Spleen (tissue), 11 donors: ENCODE results near the gene NR2C1. TPM values are rescaled to one million over a fixed set of nuclear protein-coding genes. Genes with fewer than 3 reads are reported as not detected.

Source experiments
- DNase-seq: peaks from one replicate; pipeline ENCODE4 v3.0.0-alpha.2; 2020
- H3K27ac ChIP-seq, 8 donors: fragments of 200-600 bp; sonication (generic) in 7 of 8; 1 replicate in 4 of 8; 2 replicates in 4 of 8; pipeline versions ENCODE4 v1.5.0 to v1.8.0; 2016 to 2021; ENCODE audit warnings: inconsistent platforms in 4 of 8, mild to moderate bottlenecking in 4 of 8, moderate library complexity in 1 of 8
- H3K27me3 ChIP-seq, 7 donors: fragments of 200-600 bp; sonication (generic) in 6 of 7; replicated peaks in 1 of 7; 1 replicate in 4 of 7; 2 replicates in 3 of 7; pipeline versions ENCODE4 v1.5.0 to v1.8.0; 2016 to 2021; ENCODE audit warnings: inconsistent platforms in 3 of 7, mild to moderate bottlenecking in 1 of 7
- H3K36me3 ChIP-seq, 6 donors: fragments of 200-600 bp; sonication (generic) in 5 of 6; 1 replicate in 4 of 6; 2 replicates in 2 of 6; pipeline versions ENCODE4 v1.5.0 to v1.8.0; 2016 to 2021; ENCODE audit warnings: inconsistent platforms in 2 of 6
- H3K4me1 ChIP-seq, 6 donors: fragments of 200-600 bp; sonication (generic) in 5 of 6; 1 replicate in 3 of 6; 2 replicates in 3 of 6; pipeline versions ENCODE4 v1.5.0 to v1.8.0; 2016 to 2021; ENCODE audit warnings: inconsistent platforms in 3 of 6
- H3K4me3 ChIP-seq, 8 donors: fragments of 200-600 bp; sonication (generic) in 7 of 8; 1 replicate in 4 of 8; 2 replicates in 4 of 8; pipeline versions ENCODE4 v1.5.0 to v1.8.0; 2016 to 2021; ENCODE audit warnings: inconsistent platforms in 4 of 8, mild to moderate bottlenecking in 4 of 8, moderate library complexity in 2 of 8
- H3K9me3 ChIP-seq, 8 donors: fragments of 200-600 bp; sonication (generic) in 7 of 8; 1 replicate in 4 of 8; 2 replicates in 4 of 8; pipeline versions ENCODE4 v1.5.0 to v1.8.0; 2016 to 2021; ENCODE audit warnings: inconsistent platforms in 4 of 8
- POLR2A ChIP-seq, 3 donors: fragments of 450-650 bp; IDR thresholded peaks; one replicate each; pipeline ENCODE4 v1.5.1; 2017; ENCODE audit warnings: antibody characterized with exemption in 3 of 3, mild to moderate bottlenecking in 1 of 3
- POLR2AphosphoS5 ChIP-seq, 3 donors: sonication (generic); formaldehyde crosslinking; IDR thresholded peaks; one replicate each; pipeline ENCODE4 v1.5.1; 2017; ENCODE audit warnings: antibody characterized with exemption in 3 of 3
- WGBS, 5 donors: extraction: QIAGEN DNeasy Blood & Tissue Kit in 3 of 5; methylation state at CpG; one replicate each; pipeline versions ENCODE4 v1.1.5 to v1.1.7; 2013 to 2018; 5-methylcytosine and 5-hydroxymethylcytosine counted together
- intact Hi-C: fragments of 100-400 bp; cut with DNase I; formaldehyde crosslinking; loops from one replicate; pipeline ENCODE4 v1.15.0; 2023; ENCODE audit warnings: low total_unique reads
- polyA plus RNA-seq, 3 donors: library from polyadenylated mRNA; stranded (reverse); fragments of 200-250 nt; gene quantifications; one replicate each; pipeline ENCODE4 v1.2.1, GENCODE V29; 2013
- total RNA-seq, 7 donors: library from RNA; depleted of rRNA in 3 of 7; stranded (reverse); fragments of >200 nt in 3 of 7; fragmentation: NEBNext Ultra II Directional in 4 of 7; extraction: Animal tissue kit (Norgen Biotek cat#: 25700) in 4 of 7; gene quantifications; one replicate each; pipeline versions ENCODE4 v1.1.0 to v1.2.1, GENCODE V29; 2016 to 2021
- TF ChIP-seq, protein P1 (sequence below), 11 experiments: fragments of 200-600 bp in 7 of 11; fragments of 450-650 bp in 4 of 11; sonication (generic) in 4 of 11; IDR thresholded peaks in 8 of 11; conservative IDR thresholded peaks in 3 of 11; 1 replicate in 7 of 11; 2 replicates in 4 of 11; pipeline versions ENCODE4 v1.4.0 to v1.8.0; 2016 to 2021; ENCODE audit warnings: antibody characterized with exemption in 11 of 11, inconsistent platforms in 4 of 11, mild to moderate bottlenecking in 1 of 11
- donor health status: healthy with polysubstance abuse.
- donor health status: DM: no; HTN: no; CAD: no; lungs with moderate emphysema.
- donor health status: DM: no; HTN: no; CAD: no.
- donor health status: Bipolar disorder and iron deficiency.
- donor health status: healthy.
- donor health status: DM: no; HTN: no; CAD: no.
- donor health status: DM: yes; HTN: yes; CAD: no.

The NR2C1 gene
- total and polyA plus RNA-seq, 10 donors = 30.2 to 133 (median 46.4) TPM

- DNase-seq = no peak
- Histone ChIP-seq H3K4me3 (no peak overlapping the region), H3K27ac (no peak overlapping the region), H3K9me3 (no peaks in the 10 kb centered on the region), H3K4me1 (peaks cover 0 to 11% (median 3%) of the 10 kb centered on the region in 6 donors), H3K36me3 (peaks cover 0 to 97% (median 29%) of the 10 kb centered on the region in 6 donors), H3K27me3 (no peaks in the 10 kb centered on the region)
- intact Hi-C loops = no loop called here
- 90 to 96% (median 94%) methylated on average over 2 of the region's 2 CpGs for WGBS, 5 donors
- TF ChIP-seq, protein P1, sequence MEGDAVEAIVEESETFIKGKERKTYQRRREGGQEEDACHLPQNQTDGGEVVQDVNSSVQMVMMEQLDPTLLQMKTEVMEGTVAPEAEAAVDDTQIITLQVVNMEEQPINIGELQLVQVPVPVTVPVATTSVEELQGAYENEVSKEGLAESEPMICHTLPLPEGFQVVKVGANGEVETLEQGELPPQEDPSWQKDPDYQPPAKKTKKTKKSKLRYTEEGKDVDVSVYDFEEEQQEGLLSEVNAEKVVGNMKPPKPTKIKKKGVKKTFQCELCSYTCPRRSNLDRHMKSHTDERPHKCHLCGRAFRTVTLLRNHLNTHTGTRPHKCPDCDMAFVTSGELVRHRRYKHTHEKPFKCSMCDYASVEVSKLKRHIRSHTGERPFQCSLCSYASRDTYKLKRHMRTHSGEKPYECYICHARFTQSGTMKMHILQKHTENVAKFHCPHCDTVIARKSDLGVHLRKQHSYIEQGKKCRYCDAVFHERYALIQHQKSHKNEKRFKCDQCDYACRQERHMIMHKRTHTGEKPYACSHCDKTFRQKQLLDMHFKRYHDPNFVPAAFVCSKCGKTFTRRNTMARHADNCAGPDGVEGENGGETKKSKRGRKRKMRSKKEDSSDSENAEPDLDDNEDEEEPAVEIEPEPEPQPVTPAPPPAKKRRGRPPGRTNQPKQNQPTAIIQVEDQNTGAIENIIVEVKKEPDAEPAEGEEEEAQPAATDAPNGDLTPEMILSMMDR (IDR thresholded peaks at IDR 0.05 in 8 of 11, conservative IDR thresholded peaks at IDR 0.05 in 3 of 11) = no peak
- no peak for TF ChIP-seq POLR2AphosphoS5 (IDR thresholded peaks at IDR 0.05)
- no peak for TF ChIP-seq POLR2A (IDR thresholded peaks at IDR 0.05)
These were observed 35.5 kb downstream of the NR2C1 start for GRCh38 chr12:95037906-95038305.

GRCh38 chr12:95034750-95035149 lies 38.7 kb downstream of the NR2C1 start:
- WGBS, 5 donors = 91 to 100% (median 96%) methylated on average over 1 of the region's 1 CpG
- no peak for DNase-seq
- intact Hi-C loops = no loop called here
- H3K9me3 ChIP-seq = no peaks in the 10 kb centered on the region
- TF ChIP-seq POLR2A (IDR thresholded peaks at IDR 0.05) (no peak), POLR2AphosphoS5 (IDR thresholded peaks at IDR 0.05) (no peak)
- TF ChIP-seq, protein P1 (IDR thresholded peaks at IDR 0.05 in 8 of 11, conservative IDR thresholded peaks at IDR 0.05 in 3 of 11) = no peak
- peaks cover 0 to 98% (median 36%) of the 10 kb centered on the region in 6 donors for H3K36me3 ChIP-seq
- H3K27me3 ChIP-seq = no peaks in the 10 kb centered on the region
- no peak overlapping the region for H3K4me3 ChIP-seq
- H3K27ac ChIP-seq = no peak overlapping the region
- H3K4me1 ChIP-seq = peaks cover 0 to 11% (median 3%) of the 10 kb centered on the region in 6 donors

DNA sequence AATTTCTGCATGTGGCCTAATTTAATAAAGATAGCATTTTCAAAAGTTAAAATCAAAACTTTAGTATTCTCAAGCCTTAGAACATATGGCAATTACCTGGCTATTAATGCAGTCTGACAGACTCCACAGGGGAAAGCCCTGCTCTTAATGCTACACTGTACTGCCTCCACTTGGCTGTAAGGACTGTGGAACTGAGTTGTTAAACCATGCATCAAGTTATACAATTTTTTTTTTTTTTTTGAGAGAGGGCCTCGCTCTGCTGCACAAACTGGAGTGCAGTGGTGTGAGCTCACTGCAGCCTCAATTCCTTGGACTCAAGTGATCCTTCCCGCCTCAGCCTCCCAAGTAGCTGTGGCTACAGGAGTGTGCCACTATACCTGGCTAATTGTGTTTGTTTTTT lies 50.9 kb downstream of the NR2C1 start:
- WGBS, 5 donors = 94 to 98% (median 97%) methylated on average over 2 of the region's 2 CpGs

GRCh38 chr12:95017482-95017881 lies 55.9 kb downstream of the NR2C1 start:
- Histone ChIP-seq H3K27me3 (no peaks in the 10 kb centered on the region), H3K4me1 (no peaks in the 10 kb centered on the region), H3K9me3 (peaks cover 0 to 6% (median 0%) of the 10 kb centered on the region in 8 donors), H3K36me3 (peaks cover 0 to 34% (median 4%) of the 10 kb centered on the region in 6 donors), H3K4me3 (no peak overlapping the region), H3K27ac (no peak overlapping the region)
- intact Hi-C loops = no loop called here
- no peak for DNase-seq
- TF ChIP-seq POLR2A (IDR thresholded peaks at IDR 0.05) = no peak
- TF ChIP-seq, protein P1 (IDR thresholded peaks at IDR 0.05 in 8 of 11, conservative IDR thresholded peaks at IDR 0.05 in 3 of 11) = no peak
- TF ChIP-seq POLR2AphosphoS5 (IDR thresholded peaks at IDR 0.05) = no peak
- WGBS, 5 donors = 62 to 88% (median 80%) methylated on average over 1 of the region's 1 CpG

More for the DNA sequence above, 50.9 kb downstream of the NR2C1 start:
- H3K27ac ChIP-seq = no peak overlapping the region
- H3K27me3 ChIP-seq = no peaks in the 10 kb centered on the region
- no peaks in the 10 kb centered on the region for H3K4me1 ChIP-seq
- H3K9me3 ChIP-seq = no peaks in the 10 kb centered on the region
- TF ChIP-seq POLR2AphosphoS5 (IDR thresholded peaks at IDR 0.05) (no peak), POLR2A (IDR thresholded peaks at IDR 0.05) (no peak)
- TF ChIP-seq, protein P1 (IDR thresholded peaks at IDR 0.05 in 8 of 11, conservative IDR thresholded peaks at IDR 0.05 in 3 of 11) = no peak
- intact Hi-C loops = no loop called here
- H3K4me3 ChIP-seq = no peak overlapping the region
- no peak for DNase-seq
- H3K36me3 ChIP-seq = peaks cover 0 to 82% (median 29%) of the 10 kb centered on the region in 6 donors
